ENCODE data around the gene EIF4B. TPM values are rescaled to one million over a fixed set of nuclear protein-coding genes. Genes with fewer than 3 reads are reported as not detected.
A peak's percentile ranks its signal among the peaks of the same experiment; 100 is the strongest.

Gene EIF4B
- polyA plus RNA-seq, 1 of the 3 experiments (the other 2 are of a cell fraction) = 267 TPM

DNA sequence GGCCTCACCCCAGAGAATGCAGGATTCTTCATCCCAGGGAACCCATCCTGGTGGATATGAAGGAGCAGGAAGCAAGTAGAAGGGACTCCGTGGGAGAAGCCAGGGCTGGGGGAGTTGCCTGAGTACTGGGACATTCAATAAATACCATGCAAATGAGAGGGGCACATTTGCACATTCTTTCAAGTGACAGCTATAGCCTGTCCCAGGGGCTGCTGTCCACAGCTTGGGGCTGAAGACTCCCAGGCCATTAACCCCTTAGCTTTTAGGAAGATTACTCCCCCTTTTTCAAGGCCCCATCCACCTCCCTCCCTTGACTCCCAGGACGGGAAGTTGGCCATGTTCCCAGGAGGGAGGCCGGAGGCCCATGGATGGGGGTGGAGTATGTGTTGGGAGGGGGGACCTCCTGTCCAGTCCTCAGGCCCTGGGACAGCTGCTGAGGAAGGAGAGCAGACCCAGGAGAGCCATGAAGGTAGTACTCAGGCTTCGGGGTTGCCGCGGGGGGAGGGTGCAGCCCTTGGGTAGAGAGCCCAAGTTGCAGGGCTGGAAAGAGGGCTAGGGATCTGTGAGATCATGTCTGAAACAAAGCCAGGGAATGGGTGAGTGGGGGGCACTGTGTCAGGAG lies 42.6 kb downstream of the EIF4B start:
- Histone ChIP-seq H2AFZ (ENCODE audit: low read depth) (no peak overlapping the region), H3K27me3 (ENCODE audit: insufficient read depth) (no peaks in the 10 kb centered on the region), H3K4me2 (peak overlapping the region; percentile 99), H3K4me3 (ENCODE audit: low read depth in 2 of 2, low read length in 1 of 2) (peak overlapping the region; percentile 50 to 75), H3K9me2 (no peaks in the 10 kb centered on the region), H4K20me1 (ENCODE audit: insufficient read depth) (no peaks in the 10 kb centered on the region), H3K79me2 (ENCODE audit: insufficient read depth) (peaks cover 37% of the 10 kb centered on the region), H3K4me1 (ENCODE audit: control insufficient read depth in 1 of 2, insufficient read depth in 2 of 2, low read depth in 1 of 2, low read length in 1 of 2) (peaks cover 39 to 77% of the 10 kb centered on the region in 2 experiments), H3K9ac (peak overlapping the region; percentile 76), H3K27ac (ENCODE audit: low read depth in 2 of 2, low read length in 1 of 2) (peak overlapping the region; percentile 95 to 98), H3K36me3 (replicated peaks in 1 of 2; ENCODE audit: control insufficient read depth in 1 of 2, insufficient read depth in 2 of 2, low read length in 1 of 2) (peaks cover 0 to 4% of the 10 kb centered on the region in 2 experiments), H3K9me3 (no peaks in the 10 kb centered on the region), H3F3A (replicated peaks; ENCODE audit: insufficient read depth) (peaks cover 29% of the 10 kb centered on the region)
- TF ChIP-seq TCF12 (IDR thresholded peaks at IDR 0.05) (peak; percentile 65), GATA2 (CRISPR knock-in tag; IDR thresholded peaks at IDR 0.05) (no peak), EP300 (IDR thresholded peaks at IDR 0.05; ENCODE audit: borderline replicate concordance in 1 of 2, low read depth in 1 of 2, low read length in 1 of 2) (peak; percentile 4 to 55; a peak in 1 of 4 replicates), GABPA (IDR thresholded peaks at IDR 0.05; ENCODE audit: low read depth) (0 out of 2 replicates have a peak, but pooled peaks have one; percentile 20), FOXM1 (IDR thresholded peaks at IDR 0.05; ENCODE audit: low read depth) (no peak), TEAD4 (IDR thresholded peaks at IDR 0.05; ENCODE audit: borderline replicate concordance, insufficient read depth) (no peak; the same call in 1 of the 2 replicates), EZH2phosphoT487 (IDR thresholded peaks at IDR 0.05; ENCODE audit: borderline replicate concordance, low read depth) (no peak), SIN3A (IDR thresholded peaks at IDR 0.05; ENCODE audit: borderline replicate concordance, low read depth, low read length) (peak; percentile 14; the same call in 1 of the 2 replicates), CHD2 (IDR thresholded peaks at IDR 0.05; ENCODE audit: low read length, partially characterized antibody) (peak; percentile 14), FOXJ3 (CRISPR knock-in tag; IDR thresholded peaks at IDR 0.05) (no peak), POLR2AphosphoS5 (IDR thresholded peaks at IDR 0.05; ENCODE audit: low read depth, low read length) (0 out of 2 replicates have a peak, but pooled peaks have one; percentile 28), ELF1 (IDR thresholded peaks at IDR 0.05) (peak; percentile 10; the same call in 1 of the 2 replicates), NFIC (IDR thresholded peaks at IDR 0.05; ENCODE audit: borderline replicate concordance) (peak; percentile 94), MXI1 (IDR thresholded peaks at IDR 0.05; ENCODE audit: low read depth, low read length) (0 out of 2 replicates have a peak, but pooled peaks have one; percentile 6), JUND (IDR thresholded peaks at IDR 0.05) (no peak)
- TF ChIP-seq, protein P1, sequence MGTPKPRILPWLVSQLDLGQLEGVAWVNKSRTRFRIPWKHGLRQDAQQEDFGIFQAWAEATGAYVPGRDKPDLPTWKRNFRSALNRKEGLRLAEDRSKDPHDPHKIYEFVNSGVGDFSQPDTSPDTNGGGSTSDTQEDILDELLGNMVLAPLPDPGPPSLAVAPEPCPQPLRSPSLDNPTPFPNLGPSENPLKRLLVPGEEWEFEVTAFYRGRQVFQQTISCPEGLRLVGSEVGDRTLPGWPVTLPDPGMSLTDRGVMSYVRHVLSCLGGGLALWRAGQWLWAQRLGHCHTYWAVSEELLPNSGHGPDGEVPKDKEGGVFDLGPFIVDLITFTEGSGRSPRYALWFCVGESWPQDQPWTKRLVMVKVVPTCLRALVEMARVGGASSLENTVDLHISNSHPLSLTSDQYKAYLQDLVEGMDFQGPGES (IDR thresholded peaks at IDR 0.05; ENCODE audit: low read depth, low read length) = no peak
- TF ChIP-seq, protein P2, sequence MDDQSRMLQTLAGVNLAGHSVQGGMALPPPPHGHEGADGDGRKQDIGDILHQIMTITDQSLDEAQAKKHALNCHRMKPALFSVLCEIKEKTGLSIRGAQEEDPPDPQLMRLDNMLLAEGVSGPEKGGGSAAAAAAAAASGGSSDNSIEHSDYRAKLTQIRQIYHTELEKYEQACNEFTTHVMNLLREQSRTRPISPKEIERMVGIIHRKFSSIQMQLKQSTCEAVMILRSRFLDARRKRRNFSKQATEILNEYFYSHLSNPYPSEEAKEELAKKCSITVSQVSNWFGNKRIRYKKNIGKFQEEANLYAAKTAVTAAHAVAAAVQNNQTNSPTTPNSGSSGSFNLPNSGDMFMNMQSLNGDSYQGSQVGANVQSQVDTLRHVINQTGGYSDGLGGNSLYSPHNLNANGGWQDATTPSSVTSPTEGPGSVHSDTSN (IDR thresholded peaks at IDR 0.05) = peak; percentile 51
- TF ChIP-seq, protein P3, sequence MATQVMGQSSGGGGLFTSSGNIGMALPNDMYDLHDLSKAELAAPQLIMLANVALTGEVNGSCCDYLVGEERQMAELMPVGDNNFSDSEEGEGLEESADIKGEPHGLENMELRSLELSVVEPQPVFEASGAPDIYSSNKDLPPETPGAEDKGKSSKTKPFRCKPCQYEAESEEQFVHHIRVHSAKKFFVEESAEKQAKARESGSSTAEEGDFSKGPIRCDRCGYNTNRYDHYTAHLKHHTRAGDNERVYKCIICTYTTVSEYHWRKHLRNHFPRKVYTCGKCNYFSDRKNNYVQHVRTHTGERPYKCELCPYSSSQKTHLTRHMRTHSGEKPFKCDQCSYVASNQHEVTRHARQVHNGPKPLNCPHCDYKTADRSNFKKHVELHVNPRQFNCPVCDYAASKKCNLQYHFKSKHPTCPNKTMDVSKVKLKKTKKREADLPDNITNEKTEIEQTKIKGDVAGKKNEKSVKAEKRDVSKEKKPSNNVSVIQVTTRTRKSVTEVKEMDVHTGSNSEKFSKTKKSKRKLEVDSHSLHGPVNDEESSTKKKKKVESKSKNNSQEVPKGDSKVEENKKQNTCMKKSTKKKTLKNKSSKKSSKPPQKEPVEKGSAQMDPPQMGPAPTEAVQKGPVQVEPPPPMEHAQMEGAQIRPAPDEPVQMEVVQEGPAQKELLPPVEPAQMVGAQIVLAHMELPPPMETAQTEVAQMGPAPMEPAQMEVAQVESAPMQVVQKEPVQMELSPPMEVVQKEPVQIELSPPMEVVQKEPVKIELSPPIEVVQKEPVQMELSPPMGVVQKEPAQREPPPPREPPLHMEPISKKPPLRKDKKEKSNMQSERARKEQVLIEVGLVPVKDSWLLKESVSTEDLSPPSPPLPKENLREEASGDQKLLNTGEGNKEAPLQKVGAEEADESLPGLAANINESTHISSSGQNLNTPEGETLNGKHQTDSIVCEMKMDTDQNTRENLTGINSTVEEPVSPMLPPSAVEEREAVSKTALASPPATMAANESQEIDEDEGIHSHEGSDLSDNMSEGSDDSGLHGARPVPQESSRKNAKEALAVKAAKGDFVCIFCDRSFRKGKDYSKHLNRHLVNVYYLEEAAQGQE (IDR thresholded peaks at IDR 0.05; ENCODE audit: low read depth, low read length) = peak; percentile 87
- TF ChIP-seq, protein P4, sequence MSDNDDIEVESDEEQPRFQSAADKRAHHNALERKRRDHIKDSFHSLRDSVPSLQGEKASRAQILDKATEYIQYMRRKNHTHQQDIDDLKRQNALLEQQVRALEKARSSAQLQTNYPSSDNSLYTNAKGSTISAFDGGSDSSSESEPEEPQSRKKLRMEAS (IDR thresholded peaks at IDR 0.05; ENCODE audit: low read depth) = no peak
- POLR2A ChIA-PET = interaction anchor here (1.9 kb wide), 1 partner anchor 12 kb away, joined by 6 read pairs; no protein-coding TSS in a partner anchor
- DNase-seq = peak; percentile 52
- CTCF ChIA-PET = interaction anchor here (0.6 to 13.8 kb wide), 18 partner anchors 8 to 698 kb away, joined by 3 to 182 read pairs (median 5); partner anchors contain the start of genes ATP5MC2 and IGFBP6
- 7% methylated on average over 5 of the region's 6 CpGs for WGBS (ENCODE audit: low lambda C conversion rate)
